ENCODE measurements around the gene SBK2.

Gene SBK2

DNA sequence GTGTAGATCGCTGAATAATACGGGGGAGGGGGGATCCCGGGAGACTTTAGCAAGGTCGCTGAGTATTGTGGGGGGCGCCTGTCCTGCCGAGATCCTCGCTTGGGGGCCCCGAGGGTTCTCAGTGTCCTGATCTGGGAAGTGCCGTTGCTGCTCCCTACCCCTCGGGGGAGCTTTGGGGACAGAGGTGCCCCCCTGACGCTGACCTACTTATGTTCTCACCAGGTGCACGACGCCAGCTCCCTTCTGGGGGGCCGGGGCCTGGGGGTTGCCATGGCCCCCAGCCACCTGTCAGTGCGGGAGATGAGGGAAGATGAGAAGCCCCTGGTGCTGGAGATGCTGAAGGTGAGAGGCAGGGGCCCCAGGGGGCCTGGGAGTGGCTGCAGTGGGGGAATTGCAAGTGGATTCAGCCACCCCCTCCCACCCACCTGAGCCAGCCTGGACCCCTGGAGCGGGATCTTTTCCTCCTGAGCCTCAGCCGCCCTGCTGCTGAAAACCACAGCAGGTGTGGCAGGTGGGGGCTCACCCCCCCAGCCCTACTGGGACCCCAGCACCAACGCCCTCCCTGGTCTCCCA, 51.4 kb downstream of the SBK2 start:
- DNase-seq (ENCODE audit: low spot score) = no peak

DNA sequence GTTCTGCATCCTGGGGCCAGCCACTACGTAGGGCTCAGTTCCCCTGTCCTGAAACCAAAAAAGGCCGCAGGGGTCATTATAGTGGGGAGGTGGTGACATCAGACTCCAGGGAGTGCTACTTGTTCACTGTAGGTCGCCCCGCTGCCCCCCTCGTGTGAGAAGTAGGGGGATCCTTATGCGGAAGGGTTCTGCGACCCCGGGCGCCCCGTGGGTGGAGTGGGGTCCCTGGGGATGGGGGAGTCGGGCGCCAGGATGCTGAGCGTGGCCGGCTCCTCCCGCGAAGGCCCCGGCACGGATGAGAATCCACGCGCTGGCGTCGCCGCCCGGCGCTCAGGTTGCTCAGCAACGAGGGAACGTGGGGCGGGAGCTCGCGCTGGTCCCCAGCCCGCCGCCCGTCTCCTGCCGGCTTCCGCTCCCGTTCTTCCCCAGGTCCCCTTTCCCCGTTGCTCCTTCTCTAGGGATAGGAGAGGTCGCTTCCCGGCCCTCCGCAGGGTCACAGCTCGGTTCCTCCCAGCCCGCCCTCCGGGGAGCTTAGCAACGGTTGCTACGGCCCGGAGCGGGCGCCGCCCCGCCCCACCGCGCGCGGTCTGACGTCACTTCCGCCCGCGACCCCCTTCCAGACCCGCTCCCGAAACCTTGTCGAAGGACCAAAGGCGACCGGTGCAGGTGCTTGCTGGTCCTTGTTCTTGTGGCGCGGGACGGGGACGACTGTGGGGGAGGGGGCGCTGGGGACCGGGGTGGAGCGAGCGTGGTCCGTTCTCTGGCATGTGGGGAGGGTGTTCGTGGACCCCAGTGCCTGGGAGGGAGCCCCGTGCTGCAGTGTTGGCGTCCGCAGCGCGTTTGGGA, 52.1 kb downstream of the SBK2 start, which contains the start of gene NAT14:
Gene NAT14, plus strand, starts transcription at position 596 of the 846 bp plus-strand sequence. CDS start 521 bp downstream, outside the sequence.
- no peak for DNase-seq (ENCODE audit: low spot score)

DNA sequence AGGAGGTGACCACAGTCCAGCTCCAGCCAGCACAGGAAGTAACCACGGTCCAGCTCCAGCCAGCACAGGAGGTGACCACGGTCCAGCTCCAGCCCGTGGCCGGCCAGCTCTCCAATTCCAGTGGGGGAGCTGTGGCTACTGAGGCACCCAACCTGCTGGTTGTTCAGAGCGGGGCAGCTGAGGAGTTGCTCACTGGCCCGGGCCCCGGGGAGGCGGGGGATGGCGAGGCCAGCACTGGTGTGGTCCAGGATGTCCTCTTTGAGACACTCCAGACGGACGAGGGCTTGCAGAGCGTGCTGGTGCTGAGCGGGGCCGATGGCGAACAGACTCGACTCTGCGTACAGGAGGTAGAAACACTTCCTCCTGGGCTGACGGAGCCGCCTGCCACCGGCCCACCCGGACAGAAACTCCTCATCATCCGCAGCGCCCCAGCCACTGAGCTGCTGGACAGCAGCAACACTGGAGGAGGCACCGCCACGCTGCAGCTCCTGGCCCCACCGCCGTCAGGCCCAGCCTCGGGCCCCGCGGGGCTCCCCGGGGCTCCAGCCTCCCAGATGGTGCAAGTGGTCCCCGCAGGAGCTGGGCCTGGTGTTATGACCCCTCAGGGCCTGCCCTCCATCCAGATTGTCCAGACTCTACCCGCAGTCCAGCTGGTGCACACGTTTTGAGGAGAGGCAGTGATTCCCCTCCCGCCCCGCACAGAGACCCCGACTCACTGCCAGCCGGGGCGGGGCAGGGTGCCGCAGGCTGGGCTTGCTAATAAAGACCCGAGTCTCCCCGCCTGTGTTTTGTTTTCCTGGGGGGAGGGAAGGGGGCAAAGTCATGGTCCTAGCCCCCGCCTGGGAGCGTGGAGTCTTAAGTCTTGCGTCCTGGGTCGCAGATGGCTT, 53.0 kb downstream of the SBK2 start:
- DNase-seq (ENCODE audit: low spot score) = no peak

DNA sequence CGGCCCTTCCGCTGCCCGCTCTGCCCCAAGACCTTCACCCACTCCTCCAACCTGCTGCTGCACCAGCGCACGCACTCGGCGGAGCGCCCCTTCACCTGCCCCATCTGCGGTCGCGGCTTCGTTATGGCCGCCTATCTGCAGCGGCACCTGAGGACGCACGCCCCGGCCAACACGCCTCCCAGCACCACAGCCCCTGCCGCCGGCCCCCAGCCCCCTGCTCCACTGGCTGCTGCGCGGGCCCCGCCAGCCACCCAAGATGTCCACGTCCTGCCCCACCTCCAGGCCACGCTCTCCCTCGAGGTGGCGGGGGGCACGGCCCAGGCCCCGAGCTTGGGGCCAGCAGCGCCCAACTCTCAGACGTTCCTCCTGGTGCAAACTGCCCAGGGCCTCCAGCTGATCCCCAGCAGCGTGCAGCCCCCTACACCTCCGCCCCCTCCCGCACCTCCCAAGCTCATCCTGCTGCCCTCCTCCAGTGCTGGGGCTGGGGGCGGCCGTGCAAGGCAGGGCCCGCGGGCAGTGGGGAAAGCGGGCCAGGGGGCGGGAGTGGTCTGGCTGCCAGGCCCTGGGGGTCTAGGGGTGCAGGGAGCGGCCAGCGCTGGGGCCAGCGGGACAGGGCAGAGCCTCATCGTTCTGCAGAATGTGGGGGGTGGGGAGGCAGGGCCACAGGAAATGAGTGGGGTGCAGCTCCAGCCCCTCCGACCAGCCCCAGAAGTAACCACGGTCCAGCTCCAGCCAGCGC, 53.8 kb downstream of the SBK2 start:
- DNase-seq (ENCODE audit: low spot score) = no peak

DNA sequence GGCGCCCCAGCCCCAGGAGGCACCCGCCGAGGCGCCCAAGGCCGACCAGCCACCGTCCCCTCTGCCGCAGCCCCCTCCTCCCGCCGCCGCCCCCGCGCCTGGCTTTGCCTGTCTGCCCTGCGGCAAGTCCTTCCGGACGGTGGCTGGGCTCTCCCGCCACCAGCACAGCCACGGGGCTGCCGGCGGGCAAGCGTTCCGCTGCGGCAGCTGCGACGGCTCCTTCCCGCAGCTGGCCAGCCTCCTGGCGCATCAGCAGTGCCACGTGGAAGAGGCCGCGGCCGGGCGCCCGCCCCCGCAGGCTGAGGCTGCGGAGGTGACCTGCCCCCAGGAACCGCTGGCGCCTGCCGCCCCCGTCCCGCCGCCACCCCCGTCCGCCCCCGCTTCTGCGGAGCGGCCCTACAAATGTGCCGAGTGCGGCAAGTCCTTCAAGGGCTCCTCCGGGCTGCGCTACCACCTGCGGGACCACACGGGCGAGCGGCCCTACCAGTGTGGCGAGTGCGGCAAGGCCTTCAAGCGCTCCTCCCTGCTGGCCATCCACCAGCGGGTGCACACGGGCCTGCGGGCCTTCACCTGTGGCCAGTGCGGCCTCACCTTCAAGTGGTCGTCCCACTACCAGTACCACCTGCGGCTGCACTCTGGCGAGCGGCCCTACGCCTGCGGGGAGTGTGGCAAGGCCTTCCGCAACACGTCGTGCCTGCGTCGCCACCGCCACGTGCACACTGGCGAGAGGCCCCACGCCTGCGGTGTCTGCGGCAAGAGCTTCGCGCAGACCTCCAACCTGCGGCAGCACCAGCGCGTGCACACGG, 54.6 kb downstream of the SBK2 start:
- DNase-seq (ENCODE audit: low spot score) = no peak

DNA sequence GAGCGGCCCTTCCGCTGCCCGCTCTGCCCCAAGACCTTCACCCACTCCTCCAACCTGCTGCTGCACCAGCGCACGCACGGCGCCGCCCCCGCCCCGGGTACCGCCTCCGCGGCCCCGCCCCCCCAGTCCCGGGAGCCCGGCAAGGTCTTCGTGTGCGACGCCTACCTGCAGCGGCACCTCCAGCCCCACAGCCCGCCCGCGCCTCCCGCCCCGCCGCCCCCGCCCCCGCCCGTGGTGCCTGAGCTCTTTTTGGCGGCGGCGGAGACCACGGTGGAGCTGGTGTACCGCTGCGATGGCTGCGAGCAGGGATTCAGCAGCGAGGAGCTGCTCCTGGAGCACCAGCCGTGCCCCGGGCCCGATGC, 55.2 kb downstream of the SBK2 start:
- no peak for DNase-seq (ENCODE audit: low spot score)

DNA sequence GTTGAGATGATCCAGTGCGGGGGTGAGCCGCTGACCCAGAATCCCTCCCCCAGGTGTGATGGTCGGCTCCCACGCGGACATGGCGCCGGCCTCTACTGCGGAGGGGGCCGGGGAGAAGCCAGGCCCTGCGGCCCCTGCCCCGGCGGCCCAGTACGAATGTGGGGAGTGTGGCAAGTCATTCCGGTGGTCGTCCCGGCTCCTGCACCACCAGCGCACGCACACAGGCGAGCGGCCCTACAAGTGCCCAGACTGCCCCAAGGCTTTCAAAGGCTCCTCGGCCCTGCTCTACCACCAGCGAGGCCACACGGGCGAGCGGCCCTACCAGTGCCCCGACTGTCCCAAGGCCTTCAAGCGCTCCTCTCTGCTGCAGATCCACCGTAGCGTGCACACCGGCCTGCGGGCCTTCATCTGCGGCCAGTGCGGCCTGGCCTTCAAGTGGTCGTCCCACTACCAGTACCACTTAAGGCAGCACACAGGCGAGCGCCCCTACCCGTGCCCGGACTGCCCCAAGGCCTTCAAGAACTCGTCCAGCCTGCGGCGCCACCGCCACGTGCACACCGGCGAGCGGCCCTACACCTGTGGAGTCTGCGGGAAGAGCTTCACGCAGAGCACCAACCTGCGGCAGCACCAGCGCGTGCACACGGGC, 55.7 kb downstream of the SBK2 start:
- DNase-seq (ENCODE audit: low spot score) = no peak

DNA sequence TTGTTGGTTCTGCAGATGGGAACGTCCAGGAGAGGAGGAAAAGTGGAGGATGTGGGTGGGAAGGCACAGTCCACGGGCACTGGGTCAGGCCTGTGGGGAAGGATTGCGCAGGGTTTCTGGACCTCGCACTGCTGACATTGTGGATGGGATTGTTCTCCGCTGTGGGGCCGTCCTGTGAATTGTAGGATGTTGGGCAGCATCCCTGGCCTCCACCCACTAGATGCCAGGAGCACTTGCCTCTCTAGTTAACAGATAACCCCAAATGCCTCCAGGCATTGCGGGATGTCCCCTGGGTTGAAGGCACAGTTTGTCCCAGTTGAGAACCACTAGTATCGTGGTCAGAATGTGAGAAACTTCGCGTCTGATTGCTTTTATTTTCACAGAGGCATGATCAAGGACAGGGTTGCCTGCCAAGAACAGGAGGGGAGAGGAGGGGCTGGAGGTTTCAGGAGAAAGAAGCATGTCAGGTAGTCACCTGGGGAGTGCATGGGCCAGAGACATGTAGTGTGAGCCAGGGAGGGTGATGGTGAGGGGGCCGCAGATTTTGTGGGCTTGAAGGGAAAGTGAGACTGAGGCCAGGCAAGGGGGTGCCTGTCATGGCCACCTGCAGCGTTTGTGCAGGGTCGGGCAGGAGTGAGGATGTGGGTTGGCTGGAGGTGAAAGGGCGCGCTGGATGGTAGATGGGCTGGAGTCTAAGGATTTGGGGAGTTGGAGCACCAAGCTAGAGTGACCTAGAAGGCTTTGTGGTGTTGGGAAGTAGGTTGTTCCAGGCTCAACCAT, 57.3 kb downstream of the SBK2 start:
- DNase-seq (ENCODE audit: low spot score) = no peak

DNA sequence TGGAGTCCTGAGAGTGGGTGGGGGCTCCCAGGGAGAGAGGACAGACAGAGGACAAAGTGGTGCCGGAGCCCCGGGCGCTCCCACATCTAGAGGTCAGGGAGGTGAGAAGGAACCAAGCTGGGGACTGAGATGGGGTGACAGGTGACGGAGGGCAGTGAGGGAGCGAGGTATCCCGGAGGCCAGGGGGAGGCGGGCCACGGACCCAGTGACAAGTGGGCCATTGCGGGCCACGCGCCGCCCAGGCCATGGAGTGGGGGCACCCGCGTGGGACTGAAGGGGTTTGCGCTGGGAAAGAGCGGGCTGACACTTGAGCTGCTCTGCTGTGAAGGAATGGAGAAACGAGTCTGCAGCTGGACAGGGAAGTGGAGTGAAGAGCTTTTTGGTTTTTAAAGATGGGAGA, 57.9 kb downstream of the SBK2 start:
- no peak for DNase-seq (ENCODE audit: low spot score)
